OCI-LY3 (cell line): Measurements from ENCODE around the gene AMER3.

Experiments used
- H2AFZ ChIP-seq: fragments of 200-600, 300-600 bp; shearing (Covaris generic); 2 replicates; pipeline ENCODE4 v1.6.0; 2014; ENCODE audit warnings: antibody characterized with exemption, low read depth, low read length
- H3K27ac ChIP-seq: fragments of 200-600, 300-600 bp; sonication (generic); 2 replicates; pipeline ENCODE4 v1.5.1; 2014; ENCODE audit warnings: mild to moderate bottlenecking, low read length, moderate library complexity, mixed read lengths
- H3K27me3 ChIP-seq: fragments of 200-600, 300-600 bp; sonication (generic); 2 replicates; pipeline ENCODE4 v1.6.1; 2014; ENCODE audit warnings: low read depth, low read length, mixed read lengths
- H3K36me3 ChIP-seq: fragments of 200-600, 300-600 bp; sonication (generic); replicated peaks from 2 replicates; pipeline ENCODE3; 2014; ENCODE audit warnings: low read depth, low read length, mixed read lengths
- H3K4me1 ChIP-seq: fragments of 300-600, 200-600 bp; sonication (generic); 2 replicates; pipeline ENCODE4 v1.6.1; 2014; ENCODE audit warnings: low read length, mixed read lengths
- H3K4me2 ChIP-seq: fragments of 200-600, 300-600 bp; sonication (generic); 2 replicates; pipeline ENCODE4 v1.6.1; 2014; ENCODE audit warnings: low read length, mixed read lengths
- H3K4me3 ChIP-seq: fragments of 300-600, 200-600 bp; sonication (generic); 2 replicates; pipeline ENCODE4 v1.5.1; 2014; ENCODE audit warnings: antibody characterized with exemption, mild to moderate bottlenecking, low read length, moderate library complexity
- H3K79me2 ChIP-seq: fragments of 300-600, 200-600 bp; shearing (Covaris generic); 2 replicates; pipeline ENCODE4 v1.6.1; 2014; ENCODE audit warnings: mild to moderate bottlenecking, low read length, mixed read lengths
- H3K9ac ChIP-seq: fragments of 300-600, 200-600 bp; shearing (Covaris generic); 2 replicates; pipeline ENCODE4 v1.6.0; 2014; ENCODE audit warnings: mild to moderate bottlenecking, low read length, moderate library complexity
- H3K9me3 ChIP-seq: fragments of 200-600, 300-600 bp; shearing (Covaris generic); 2 replicates; pipeline ENCODE4 v1.6.1; 2014; ENCODE audit warnings: low read length, mixed read lengths; ENCODE audit not compliant: insufficient read depth
- H4K20me1 ChIP-seq: fragments of 200-600, 300-600 bp; sonication (generic); 2 replicates; pipeline ENCODE4 v1.6.1; 2016; ENCODE audit warnings: low read length, mixed read lengths; ENCODE audit not compliant: insufficient read depth
- EZH2phosphoT487 ChIP-seq: fragments of 200-600 bp; shearing (Covaris generic); IDR thresholded peaks from 2 replicates; pipeline ENCODE4 v1.6.1; 2018; ENCODE audit warnings: antibody characterized with exemption, mixed run types, low read depth
- TF ChIP-seq, protein P1 (sequence below): fragments of 200-600, 300-600 bp; sonication (generic); IDR thresholded peaks from 2 replicates; pipeline ENCODE4 v1.5.1; 2014; ENCODE audit warnings: antibody characterized with exemption, low read length, low read depth

The AMER3 gene

DNA sequence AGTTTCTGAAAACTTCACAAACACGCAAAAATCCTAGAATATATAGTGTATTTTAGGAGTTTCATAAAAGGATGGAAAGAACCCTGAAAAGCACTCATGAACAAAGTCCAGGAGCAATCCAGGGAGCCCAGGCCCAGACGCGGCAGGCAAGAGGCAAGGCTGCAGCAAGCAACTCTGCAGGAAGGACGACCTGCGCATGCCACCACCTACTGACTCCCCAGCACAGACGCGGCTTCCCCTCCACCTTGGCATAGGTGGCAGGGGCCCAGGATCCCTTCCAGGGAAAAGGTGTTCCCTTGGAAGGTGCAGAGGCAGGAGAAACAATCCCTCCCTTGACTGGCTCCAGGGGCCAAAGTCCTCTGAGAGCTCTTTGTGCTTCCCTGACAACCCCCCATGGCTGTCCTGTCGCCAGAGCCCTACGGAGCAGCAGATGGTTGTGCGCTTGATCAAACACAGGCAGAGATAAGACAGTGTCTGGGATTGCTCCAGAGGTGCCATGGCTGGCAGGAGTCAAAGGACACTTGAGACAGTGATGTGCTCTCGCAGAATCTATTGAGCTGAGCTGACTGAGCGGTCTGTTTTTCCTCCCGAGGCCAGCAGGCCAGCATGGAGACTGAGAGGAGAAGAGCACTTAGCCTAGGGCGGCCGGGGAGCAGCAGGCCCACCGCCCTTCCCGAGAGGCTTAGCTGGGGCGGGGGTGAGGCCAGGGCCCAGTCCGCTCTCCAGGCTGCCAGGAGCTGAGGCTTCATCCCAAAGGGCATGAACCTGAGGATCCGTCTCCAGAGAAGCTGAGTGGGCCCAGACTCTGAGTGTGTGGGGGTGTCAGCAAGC, 10.8 kb upstream of the AMER3 start:
- Histone ChIP-seq H4K20me1 (no peaks in the 10 kb centered on the region), H3K79me2 (no peaks in the 10 kb centered on the region), H3K27me3 (no peaks in the 10 kb centered on the region), H3K4me2 (no peak overlapping the region), H3K36me3 (no peaks in the 10 kb centered on the region), H3K27ac (no peak overlapping the region), H3K9ac (no peak overlapping the region), H2AFZ (no peak overlapping the region), H3K4me3 (no peak overlapping the region), H3K9me3 (no peaks in the 10 kb centered on the region), H3K4me1 (no peaks in the 10 kb centered on the region)
- TF ChIP-seq EZH2phosphoT487, result no peak
- TF ChIP-seq, protein P1, sequence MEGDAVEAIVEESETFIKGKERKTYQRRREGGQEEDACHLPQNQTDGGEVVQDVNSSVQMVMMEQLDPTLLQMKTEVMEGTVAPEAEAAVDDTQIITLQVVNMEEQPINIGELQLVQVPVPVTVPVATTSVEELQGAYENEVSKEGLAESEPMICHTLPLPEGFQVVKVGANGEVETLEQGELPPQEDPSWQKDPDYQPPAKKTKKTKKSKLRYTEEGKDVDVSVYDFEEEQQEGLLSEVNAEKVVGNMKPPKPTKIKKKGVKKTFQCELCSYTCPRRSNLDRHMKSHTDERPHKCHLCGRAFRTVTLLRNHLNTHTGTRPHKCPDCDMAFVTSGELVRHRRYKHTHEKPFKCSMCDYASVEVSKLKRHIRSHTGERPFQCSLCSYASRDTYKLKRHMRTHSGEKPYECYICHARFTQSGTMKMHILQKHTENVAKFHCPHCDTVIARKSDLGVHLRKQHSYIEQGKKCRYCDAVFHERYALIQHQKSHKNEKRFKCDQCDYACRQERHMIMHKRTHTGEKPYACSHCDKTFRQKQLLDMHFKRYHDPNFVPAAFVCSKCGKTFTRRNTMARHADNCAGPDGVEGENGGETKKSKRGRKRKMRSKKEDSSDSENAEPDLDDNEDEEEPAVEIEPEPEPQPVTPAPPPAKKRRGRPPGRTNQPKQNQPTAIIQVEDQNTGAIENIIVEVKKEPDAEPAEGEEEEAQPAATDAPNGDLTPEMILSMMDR, result no peak

- Histone ChIP-seq H3K27ac (no peak overlapping the region), H3K4me1 (no peaks in the 10 kb centered on the region), H3K4me2 (no peak overlapping the region), H3K79me2 (no peaks in the 10 kb centered on the region), H3K27me3 (no peaks in the 10 kb centered on the region), H3K9me3 (no peaks in the 10 kb centered on the region), H2AFZ (no peak overlapping the region), H4K20me1 (no peaks in the 10 kb centered on the region), H3K36me3 (no peaks in the 10 kb centered on the region), H3K4me3 (no peak overlapping the region), H3K9ac (no peak overlapping the region)
- no peak for TF ChIP-seq EZH2phosphoT487
- TF ChIP-seq, protein P1, result no peak
These were observed 6.3 kb upstream of the AMER3 start for GRCh38 chr2:130749078-130749477.

DNA sequence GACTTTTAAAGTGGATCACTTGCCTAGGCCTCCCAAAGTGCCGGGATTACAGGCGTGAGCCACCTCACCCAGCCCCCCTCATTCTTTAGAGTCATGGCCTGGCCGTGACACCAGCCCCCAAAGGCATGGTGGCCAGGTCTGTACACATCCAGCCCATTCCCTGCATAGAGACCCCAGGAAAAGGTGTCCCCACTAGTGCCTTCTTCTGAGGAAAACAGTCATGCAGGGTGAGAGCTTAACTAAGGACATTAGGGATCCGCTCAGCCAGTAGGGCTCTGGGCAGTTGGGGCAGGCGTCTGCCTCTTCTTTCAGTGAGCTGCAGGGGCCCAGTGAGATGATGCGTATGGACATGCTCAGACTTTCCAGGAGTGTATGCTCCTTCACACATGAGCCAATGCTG, 5.7 kb upstream of the AMER3 start:
- no peak overlapping the region for H3K4me3 ChIP-seq
- TF ChIP-seq, protein P1, result no peak
- no peak for TF ChIP-seq EZH2phosphoT487
- H3K4me2 ChIP-seq, result no peak overlapping the region
- H3K27me3 ChIP-seq, result no peaks in the 10 kb centered on the region
- H2AFZ ChIP-seq, result no peak overlapping the region
- H3K36me3 ChIP-seq, result no peaks in the 10 kb centered on the region
- H3K4me1 ChIP-seq, result no peaks in the 10 kb centered on the region
- no peaks in the 10 kb centered on the region for H4K20me1 ChIP-seq
- no peak overlapping the region for H3K9ac ChIP-seq
- H3K79me2 ChIP-seq, result no peaks in the 10 kb centered on the region
- no peak overlapping the region for H3K27ac ChIP-seq
- H3K9me3 ChIP-seq, result no peaks in the 10 kb centered on the region

DNA sequence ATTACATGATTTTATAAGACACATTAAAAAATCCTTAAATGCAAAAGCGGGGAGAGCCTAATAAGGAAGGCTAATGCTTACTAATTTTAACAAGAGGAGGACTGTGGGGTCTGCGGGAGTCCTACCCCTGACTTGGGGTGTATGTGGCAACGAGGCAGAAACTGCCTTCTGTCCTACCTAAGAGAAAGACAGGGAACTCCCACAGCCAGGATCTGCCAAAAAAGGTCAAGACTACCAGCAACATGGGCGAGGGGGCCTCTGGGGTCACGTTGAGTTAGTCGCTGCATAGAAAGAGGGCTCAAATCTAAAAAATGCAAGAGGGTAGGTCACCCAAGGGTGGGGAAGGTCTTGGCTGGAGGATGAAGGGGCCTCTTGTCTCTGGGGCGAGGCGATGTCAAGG, 529 bp upstream of the AMER3 start:
- H3K27me3 ChIP-seq, result no peaks in the 10 kb centered on the region
- H3K4me3 ChIP-seq, result no peak overlapping the region
- H3K9me3 ChIP-seq, result no peaks in the 10 kb centered on the region
- no peak overlapping the region for H2AFZ ChIP-seq
- H3K4me2 ChIP-seq, result no peak overlapping the region
- no peaks in the 10 kb centered on the region for H3K79me2 ChIP-seq
- TF ChIP-seq EZH2phosphoT487, result no peak
- TF ChIP-seq, protein P1, result no peak
- no peaks in the 10 kb centered on the region for H4K20me1 ChIP-seq
- no peaks in the 10 kb centered on the region for H3K4me1 ChIP-seq
- no peak overlapping the region for H3K9ac ChIP-seq
- H3K27ac ChIP-seq, result no peak overlapping the region
- H3K36me3 ChIP-seq, result no peaks in the 10 kb centered on the region
